Inferior parietal cortex (tissue), 1 donor: ENCODE results near the gene CCDC116.

Source experiments
- DNase-seq: peaks from one replicate; pipeline ENCODE4 v3.0.0-alpha.2; 2016; ENCODE audit errors: extremely low spot score

CCDC116 gene

DNA sequence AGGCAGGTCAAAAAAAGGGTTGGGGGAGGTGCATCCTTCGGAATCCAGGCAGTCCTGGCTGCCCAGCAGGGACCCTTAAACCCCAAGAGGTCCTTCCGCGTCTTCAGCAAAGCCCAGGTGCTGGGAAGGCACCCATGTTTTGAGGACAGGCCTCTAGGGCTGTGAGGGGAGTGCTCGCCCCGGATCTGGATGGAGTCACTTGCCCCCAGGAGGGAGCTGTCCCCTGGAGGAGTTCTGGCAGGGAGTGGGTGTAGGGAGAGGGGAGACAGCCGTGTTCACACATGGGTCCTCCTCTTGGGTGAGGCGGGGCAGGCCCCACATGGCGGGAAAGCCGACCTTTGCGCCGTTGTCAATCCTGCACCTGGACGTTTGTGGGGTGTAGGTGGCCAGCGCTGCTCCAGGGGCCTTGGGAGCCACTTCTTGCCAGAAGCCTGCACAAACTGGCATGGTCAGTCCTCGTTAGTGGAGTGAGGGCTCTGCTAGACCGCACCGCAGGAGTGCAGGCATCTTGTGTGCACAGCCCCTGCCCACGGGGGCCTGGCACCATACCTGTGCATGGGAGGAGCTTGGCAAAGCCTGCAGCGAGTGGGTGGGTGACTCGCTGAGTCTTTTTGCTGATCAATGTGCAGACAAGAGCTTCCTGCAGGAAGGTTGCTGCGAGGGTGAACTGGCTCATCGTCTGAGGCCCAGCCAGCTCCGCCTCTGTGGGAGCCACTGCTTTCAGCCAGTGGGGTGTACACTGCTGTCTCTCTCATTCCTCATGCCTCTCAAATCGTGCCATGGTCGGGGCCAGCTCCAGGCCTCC lies 49.2 kb downstream of the CCDC116 start:
- no peak for DNase-seq

DNA sequence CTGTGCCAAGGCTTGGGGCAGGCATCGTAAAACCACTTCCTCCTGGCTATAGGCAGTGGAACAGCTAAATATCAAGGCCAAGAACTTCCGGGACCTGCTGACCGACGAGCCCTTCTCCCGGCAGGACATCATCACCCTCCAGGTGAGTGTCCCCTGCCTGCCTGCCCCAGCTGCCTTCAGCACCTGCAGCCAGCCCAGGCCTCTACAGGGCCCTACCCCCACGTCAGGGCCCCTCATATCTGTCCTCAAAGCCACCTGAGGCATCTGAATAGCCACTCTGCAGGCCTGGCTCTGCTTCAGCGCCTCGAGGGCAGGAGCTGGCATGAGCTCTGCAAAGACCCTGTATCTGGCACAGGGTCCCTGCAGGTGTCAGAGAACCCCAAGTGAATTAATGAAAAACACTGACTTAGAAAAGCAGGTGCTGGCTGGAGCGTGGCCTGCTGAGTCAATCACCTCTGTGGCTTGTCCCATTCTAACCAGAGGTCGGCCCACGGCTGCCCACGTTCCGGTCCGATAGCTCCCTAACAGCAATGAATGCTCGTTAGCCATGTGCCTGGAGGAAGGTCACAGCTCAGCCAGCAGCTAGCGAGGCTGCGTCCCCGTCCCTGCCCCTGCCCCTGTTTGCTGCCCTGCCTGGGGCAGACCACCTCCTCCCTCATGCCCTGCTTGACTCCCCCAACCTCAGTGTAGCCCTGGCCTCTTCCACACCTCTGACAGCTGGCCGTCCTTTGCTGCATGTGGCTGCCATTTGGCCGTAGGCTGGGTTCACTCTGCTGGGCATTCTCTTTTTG lies 50.0 kb downstream of the CCDC116 start:
- DNase-seq, result no peak

DNA sequence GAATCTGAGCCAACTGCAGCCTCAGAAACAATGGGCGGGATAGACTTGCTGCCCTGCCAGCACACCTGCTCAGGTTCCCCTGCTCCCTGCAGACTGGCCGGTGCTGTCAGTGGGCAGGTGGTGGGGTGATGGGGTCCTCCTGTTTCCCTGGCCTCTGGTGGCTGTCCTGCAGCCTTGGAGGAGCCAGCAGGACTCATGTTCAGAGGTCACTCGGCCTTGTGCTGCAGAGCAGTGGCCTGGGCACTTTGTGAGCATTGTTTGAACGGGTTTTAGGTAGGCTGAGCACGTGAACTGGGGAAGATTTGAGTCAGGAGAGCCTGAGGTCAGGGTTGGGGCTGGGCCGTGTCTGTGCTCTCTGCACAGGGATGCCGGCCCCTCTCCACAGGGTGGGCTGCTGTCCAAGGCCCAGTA lies 50.8 kb downstream of the CCDC116 start:
- DNase-seq, result no peak

DNA sequence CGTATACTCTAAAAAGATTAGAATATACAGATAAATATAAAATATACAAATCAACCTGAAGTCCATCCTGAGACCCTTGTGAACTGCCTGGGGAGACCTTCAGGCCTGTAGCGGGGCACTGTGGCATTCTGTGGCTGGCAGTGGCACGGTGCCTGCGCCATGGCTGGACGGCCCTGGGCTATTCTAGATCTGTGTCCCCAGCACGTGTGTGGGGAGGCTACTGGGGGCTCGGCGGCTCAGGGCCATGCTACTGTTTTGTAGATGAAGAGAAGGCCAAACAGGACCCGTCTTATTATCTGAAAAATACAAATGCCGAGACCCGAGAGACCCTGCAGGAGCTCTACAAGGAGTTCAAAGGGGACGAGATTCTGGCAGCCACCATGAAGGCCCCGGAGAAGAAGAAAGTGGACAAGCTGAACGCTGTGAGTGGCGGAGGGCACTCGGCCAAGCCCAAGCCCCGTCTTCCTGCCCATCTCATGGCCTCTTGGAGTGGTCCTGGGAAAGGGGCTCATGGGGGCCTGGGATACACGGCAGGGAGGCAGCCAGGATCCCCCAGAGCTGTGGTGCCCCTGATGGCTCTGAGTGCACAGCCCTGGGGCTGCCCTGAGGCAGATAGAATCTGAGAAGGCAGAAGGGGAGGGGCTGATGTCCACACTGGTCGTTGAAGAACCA lies 52.1 kb downstream of the CCDC116 start:
- DNase-seq, result no peak

DNA sequence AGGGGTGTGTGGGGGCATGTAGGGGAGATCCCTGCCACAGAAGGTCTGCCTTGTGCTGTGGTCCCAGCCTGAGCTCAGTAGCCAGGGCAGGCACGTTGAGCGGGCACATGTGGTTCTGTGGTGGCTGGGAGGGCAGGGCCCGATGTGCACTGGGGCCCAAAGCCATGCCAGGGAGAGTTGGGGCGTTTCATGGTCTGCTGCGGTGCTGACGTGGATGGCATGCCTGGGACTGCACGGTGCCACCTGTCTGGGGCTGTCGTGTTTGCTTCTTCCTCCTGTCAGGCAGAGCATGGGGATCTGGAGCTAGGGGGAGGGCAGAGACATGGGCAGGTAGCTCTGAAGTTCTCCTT lies 52.6 kb downstream of the CCDC116 start:
- DNase-seq, result no peak

DNA sequence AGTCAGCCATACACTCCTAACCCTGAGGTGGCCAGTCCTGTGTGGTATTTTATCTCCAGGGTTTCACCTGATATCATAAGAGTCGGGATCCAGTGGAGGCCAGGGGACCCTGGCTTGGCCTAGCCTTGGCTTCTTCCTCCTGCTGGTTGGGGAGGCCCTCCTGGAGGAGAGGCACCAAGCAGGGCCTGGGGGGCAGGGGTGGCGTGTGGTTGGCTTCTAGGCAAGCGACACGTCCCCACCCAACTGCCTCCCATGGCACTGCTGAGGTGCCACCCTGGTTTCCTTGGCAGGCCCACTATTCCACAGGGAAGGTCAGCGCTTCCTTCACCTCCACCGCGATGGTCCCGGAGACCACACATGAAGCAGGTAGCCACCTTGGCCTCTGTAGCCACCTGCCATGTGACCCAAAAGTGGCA lies 53.6 kb downstream of the CCDC116 start:
- DNase-seq, result no peak
